ENCODE measurements around the gene MVB12B. TPM values are rescaled to one million over a fixed set of nuclear protein-coding genes. Genes with fewer than 3 reads are reported as not detected.

Gene MVB12B
- total and polyA plus RNA-seq, 2 of the 13 experiments (the other 11 are each of a cell fraction or from before 2014, with no cell fraction given): 12.1 to 30.1 TPM

DNA sequence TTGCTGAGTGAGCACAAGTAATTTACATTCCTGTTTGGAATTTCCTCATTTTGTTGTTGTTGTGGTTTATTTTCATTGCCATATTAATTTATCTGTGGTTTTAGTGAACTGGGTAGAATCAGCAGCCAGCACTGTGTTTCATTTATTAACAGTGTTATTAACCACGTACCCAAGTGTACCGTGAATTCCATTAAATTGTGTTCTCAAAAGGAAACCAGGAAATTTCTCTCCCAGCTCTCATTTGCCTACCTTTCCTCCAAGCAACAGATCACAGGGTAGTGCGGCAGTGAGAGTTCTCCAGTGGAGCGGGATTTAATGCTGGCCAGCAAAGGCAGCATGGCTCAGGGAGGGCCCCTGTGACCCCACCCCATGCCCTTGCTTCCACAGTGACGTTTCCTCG is 54.6 kb downstream of the MVB12B start:
- Histone ChIP-seq H3K4me3 (replicated peaks in 1 of 3; ENCODE audit: insufficient read depth in 1 of 3, low read depth in 2 of 3, low read length in 3 of 3) (no peak overlapping the region), H3K9ac (ENCODE audit: insufficient read depth, low read depth, low read length) (no peak overlapping the region), H3K27me3 (ENCODE audit: control insufficient read depth in 1 of 2, insufficient read depth in 2 of 2, low read length in 2 of 2) (no peaks in the 10 kb centered on the region), H3K36me3 (replicated peaks in 1 of 2; ENCODE audit: control insufficient read depth in 1 of 2, insufficient read depth in 2 of 2, low read length in 2 of 2) (peaks cover 7 to 31% of the 10 kb centered on the region in 2 experiments; a peak in 4 of 5 replicates), H3K79me2 (ENCODE audit: insufficient read depth, low read length) (peaks cover 18% of the 10 kb centered on the region), H2AFZ (ENCODE audit: low read length) (no peak overlapping the region), H3K4me2 (ENCODE audit: low read depth, low read length) (no peak overlapping the region), H3K27ac (ENCODE audit: extremely low read length, insufficient read depth, low read length) (no peak overlapping the region), H3K9me3 (ENCODE audit: low read length) (no peaks in the 10 kb centered on the region), H4K20me1 (ENCODE audit: insufficient read depth, low read length) (no peaks in the 10 kb centered on the region; the same call in 1 of the 2 replicates), H3K4me1 (ENCODE audit: insufficient read depth, low read length) (peaks cover 39% of the 10 kb centered on the region)
- DNase-seq (ENCODE audit: low spot score) (no peak), ATAC-seq (no peak), FAIRE-seq (no peak)
- intact Hi-C loops (cut with micrococcal nuclease; ENCODE audit: unreplicated experiment): no loop called here
- ChIA-PET POLR2A (no interaction called here), CTCF (ENCODE audit: low intra/inter-chr PET ratio, low total read pairs) (no interaction called here)
- no peak for TF ChIP-seq ESRRA (CRISPR knock-in tag; IDR thresholded peaks at IDR 0.05; ENCODE audit: low read depth)
- no peak for TF ChIP-seq ZFP36 (IDR thresholded peaks at IDR 0.05; ENCODE audit: borderline replicate concordance, low read depth, low read length, partially characterized antibody)
- TF ChIP-seq PHF5A (CRISPR knock-in tag; IDR thresholded peaks at IDR 0.05; ENCODE audit: low read depth, unreplicated experiment): no peak
- TF ChIP-seq GABPA (IDR thresholded peaks at IDR 0.05; ENCODE audit: low read depth, low read length): no peak
- no peak for TF ChIP-seq GABPA (CRISPR knock-in tag; IDR thresholded peaks at IDR 0.05; ENCODE audit: low read depth)
- no peak for TF ChIP-seq HOXA5 (CRISPR knock-in tag; IDR thresholded peaks at IDR 0.05)
- TF ChIP-seq ZFY (CRISPR knock-in tag; IDR thresholded peaks at IDR 0.05): no peak
- no peak for TF ChIP-seq ZFP41 (CRISPR knock-in tag; IDR thresholded peaks at IDR 0.05; ENCODE audit: borderline replicate concordance)
- no peak for TF ChIP-seq HDAC6 (IDR thresholded peaks at IDR 0.05; ENCODE audit: low read depth, low read length)
- no peak for TF ChIP-seq EZH2 (conservative IDR thresholded peaks at IDR 0.05; ENCODE audit: low read depth, low read length)
- TF ChIP-seq SKI (IDR thresholded peaks at IDR 0.05; ENCODE audit: partially characterized antibody): no peak
- TF ChIP-seq RCOR2 (CRISPR knock-in tag; IDR thresholded peaks at IDR 0.05): no peak
- no peak for TF ChIP-seq ZNF143 (CRISPR knock-in tag; IDR thresholded peaks at IDR 0.05)
- no peak for TF ChIP-seq NONO (IDR thresholded peaks at IDR 0.05)
- TF ChIP-seq NONO (CRISPR knock-in tag; conservative IDR thresholded peaks at IDR 0.05): no peak
- no peak for TF ChIP-seq ZNF232 (CRISPR knock-in tag; IDR thresholded peaks at IDR 0.05; ENCODE audit: borderline replicate concordance)
- no peak for TF ChIP-seq ZNF431 (CRISPR knock-in tag; IDR thresholded peaks at IDR 0.05; ENCODE audit: borderline replicate concordance, low read depth)
- TF ChIP-seq ZNF776 (CRISPR knock-in tag; IDR thresholded peaks at IDR 0.05): no peak
- TF ChIP-seq ARHGAP35 (CRISPR knock-in tag; IDR thresholded peaks at IDR 0.05; ENCODE audit: borderline replicate concordance): no peak
- no peak for TF ChIP-seq MED13 (CRISPR knock-in tag; IDR thresholded peaks at IDR 0.05)
- BruUV-seq (replicated peaks): no TSS peak
- in situ Hi-C loops (cut with HindIII; ENCODE audit: extremely low pct_ligation_motif_present, low pct_unique_long_range_greater_than_20kb): no loop called here
- 94% methylated on average over 6 of the region's 6 CpGs for WGBS (ENCODE audit: low lambda C conversion rate)
